OCI-LY7 (cell line): ENCODE measurements around the gene GADD45B. TPM values are rescaled to one million over a fixed set of nuclear protein-coding genes. Genes with fewer than 3 reads are reported as not detected.
A peak's percentile ranks its signal among the peaks of the same experiment; 100 is the strongest.

Experiments used
- BruUV-seq: library from RNA; stranded (reverse); fragments of 400-500 nt; replicated peaks from 2 replicates; lab custom pipeline; 2021; lab: Mats Ljungman, UMichigan
- CTCF ChIA-PET: fragments of 300-600 bp; sonication (Branson Sonifier 250); formaldehyde crosslinking; loops from one replicate; lab custom pipeline; 2022; ENCODE audit warnings: antibody characterized with exemption; ENCODE audit not compliant: unreplicated experiment; lab: Charles Lee
- POLR2A ChIA-PET: fragments of 300-600 bp; sonication (Branson Sonifier 250); formaldehyde crosslinking; loops from one replicate; lab custom pipeline; 2022; ENCODE audit warnings: antibody characterized with exemption; lab: Charles Lee
- DNase-seq: peaks from one replicate; pipeline ENCODE4 v3.0.0-alpha.2; 2015; ENCODE audit warnings: low spot score
- H2AFZ ChIP-seq: fragments of 200-600 bp; sonication (generic), shearing (Covaris generic); 2 replicates; pipeline ENCODE4 v1.6.1; 2014; ENCODE audit warnings: mild to moderate bottlenecking, antibody characterized with exemption, low read length, moderate library complexity
- H3K27ac ChIP-seq: fragments of 200-600 bp; sonication (generic); 2 replicates; pipeline ENCODE4 v1.5.1; 2014; ENCODE audit warnings: mixed run types, low read depth, mild to moderate bottlenecking, moderate library complexity, low read length, inconsistent platforms; ENCODE audit not compliant: poor library complexity, severe bottlenecking
- H3K36me3 ChIP-seq: fragments of 200-600 bp; sonication (generic); 2 replicates; pipeline ENCODE4 v1.6.1; 2014; ENCODE audit warnings: mild to moderate bottlenecking, antibody characterized with exemption, low read length, moderate library complexity, mixed read lengths; ENCODE audit not compliant: insufficient read depth
- H3K4me1 ChIP-seq: fragments of 200-600 bp; sonication (generic); 2 replicates; pipeline ENCODE4 v1.5.1; 2014; ENCODE audit warnings: mild to moderate bottlenecking, low read length; ENCODE audit not compliant: insufficient read depth, poor library complexity, severe bottlenecking
- H3K4me2 ChIP-seq: fragments of 200-600 bp; sonication (generic); 2 replicates; pipeline ENCODE4 v1.6.1; 2014; ENCODE audit warnings: mild to moderate bottlenecking, low read length
- H3K4me3 ChIP-seq: fragments of 200-600 bp; sonication (generic); 2 replicates; pipeline ENCODE4 v1.5.1; 2014; ENCODE audit warnings: mild to moderate bottlenecking, low read depth, low read length; ENCODE audit not compliant: poor library complexity, severe bottlenecking
- H3K79me2 ChIP-seq: fragments of 200-600 bp; sonication (generic); 2 replicates; pipeline ENCODE4 v1.6.1; 2016; ENCODE audit warnings: low read depth, mild to moderate bottlenecking, low read length, moderate library complexity, mixed read lengths; ENCODE audit not compliant: insufficient read depth
- H3K9me2 ChIP-seq: fragments of 200-600 bp; sonication (generic); 2 replicates; pipeline ENCODE4 v1.6.1; 2016; ENCODE audit warnings: mild to moderate bottlenecking, low read length, mixed read lengths; ENCODE audit not compliant: insufficient read depth
- H3K9me3 ChIP-seq: fragments of 200-600 bp; sonication (generic); 2 replicates; pipeline ENCODE4 v1.6.1; 2014; ENCODE audit warnings: mild to moderate bottlenecking, mixed run types, low read length, mixed read lengths
- H4K20me1 ChIP-seq: fragments of 200-600 bp; sonication (generic); 2 replicates; pipeline ENCODE4 v1.6.1; 2014; ENCODE audit warnings: mild to moderate bottlenecking, antibody characterized with exemption, low read length, moderate library complexity, mixed read lengths; ENCODE audit not compliant: insufficient read depth
- EZH2phosphoT487 ChIP-seq: fragments of 200-600 bp; sonication (generic); IDR thresholded peaks from 2 replicates; pipeline ENCODE4 v1.6.1; 2018; ENCODE audit warnings: low read depth, borderline replicate concordance, mild to moderate bottlenecking, mixed run types, antibody characterized with exemption, low read length, moderate library complexity, mixed read lengths
- intact Hi-C: fragments of 100-400 bp; cut with micrococcal nuclease; formaldehyde crosslinking; loops from one replicate; pipeline ENCODE4 v1.10.0; 2022; ENCODE audit not compliant: unreplicated experiment
- total RNA-seq, 2 experiments: library from RNA; depleted of rRNA in 1 of 2; stranded (reverse); fragments of >200 nt in 1 of 2; shearing (Covaris generic) in 1 of 2; gene quantifications; 2 replicates each; pipeline ENCODE4 v1.2.3, GENCODE V29; 2014 to 2022
- TF ChIP-seq, protein P1 (sequence below): fragments of 200-600 bp; sonication (generic); conservative IDR thresholded peaks from 2 replicates; pipeline ENCODE4 v1.5.1; 2014; ENCODE audit warnings: mild to moderate bottlenecking, antibody characterized with exemption, low read length, moderate library complexity, mixed read lengths

The GADD45B gene
- total RNA-seq, 2 experiments from 2014 or later = 40.5 to 98.4 TPM

DNA sequence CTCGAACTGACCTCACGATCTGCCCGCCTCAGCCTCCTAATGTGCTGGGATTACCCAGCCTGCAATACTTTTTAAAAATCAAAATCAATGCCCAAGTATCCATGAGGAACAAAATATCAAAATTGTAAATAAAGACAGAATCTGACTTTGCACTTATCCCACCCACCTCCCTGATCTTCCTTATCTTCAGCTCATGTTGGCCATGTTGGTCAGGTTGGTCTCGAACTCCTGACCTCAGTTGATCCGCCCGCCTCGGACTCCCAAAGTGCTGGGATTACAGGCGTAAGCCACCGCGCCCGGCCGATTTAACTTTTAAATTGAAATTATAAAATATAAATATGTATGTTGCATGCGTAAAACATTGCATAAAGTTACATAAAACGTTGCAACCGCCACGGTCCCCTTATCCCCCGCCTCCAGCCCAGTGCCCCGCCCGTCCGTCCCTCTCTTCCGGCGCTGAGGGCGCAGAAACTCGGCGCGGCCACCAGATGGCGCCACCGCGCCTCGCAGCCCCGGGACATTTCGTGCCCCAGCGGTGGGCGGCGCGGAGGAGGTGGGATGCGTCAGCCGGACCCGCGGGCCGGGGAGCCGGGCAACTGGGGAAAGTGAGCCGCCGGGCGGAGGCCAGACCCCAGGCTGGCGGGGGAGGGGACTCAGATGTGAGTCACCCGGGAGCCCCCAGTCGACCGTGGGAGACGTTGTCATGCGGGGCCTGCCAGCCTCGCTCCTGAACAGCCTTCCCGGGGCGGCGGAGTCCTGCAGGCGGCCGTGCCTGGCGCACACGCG, 1.5 kb upstream of the GADD45B start:
- peaks cover 35% of the 10 kb centered on the region for H3K4me1 ChIP-seq
- BruUV-seq = no TSS peak
- H3K9me2 ChIP-seq = no peaks in the 10 kb centered on the region
- H3K27ac ChIP-seq = peak overlapping the region; percentile 67
- peak overlapping the region; percentile 88 for H3K4me2 ChIP-seq
- peaks cover 24% of the 10 kb centered on the region for H3K79me2 ChIP-seq
- intact Hi-C loops = loop anchor here (1.0 to 10.0 kb wide), 7 partner anchors 17 to 270 kb away; partner anchors contain the start of genes SLC39A3 and TIMM13
- no peaks in the 10 kb centered on the region for H3K9me3 ChIP-seq
- CTCF ChIA-PET = interaction anchor here (0.9 kb wide), 1 partner anchor 136 kb away, joined by 5 read pairs; no protein-coding TSS in a partner anchor
- peaks cover 17% of the 10 kb centered on the region for H3K36me3 ChIP-seq
- POLR2A ChIA-PET = interaction anchor here (1.0 to 1.6 kb wide), 3 partner anchors 137 to 186 kb away, joined by 3 to 5 read pairs (median 3); no protein-coding TSS in a partner anchor
- H3K4me3 ChIP-seq = peak overlapping the region; percentile 97
- peak; percentile 90 for DNase-seq
- H4K20me1 ChIP-seq = 0 out of 2 replicates have a peak, but pooled peaks cover 4% of the 10 kb centered on the region
- H2AFZ ChIP-seq = peak overlapping the region; percentile 34; the same call in 1 of the 2 replicates
- TF ChIP-seq, protein P1, sequence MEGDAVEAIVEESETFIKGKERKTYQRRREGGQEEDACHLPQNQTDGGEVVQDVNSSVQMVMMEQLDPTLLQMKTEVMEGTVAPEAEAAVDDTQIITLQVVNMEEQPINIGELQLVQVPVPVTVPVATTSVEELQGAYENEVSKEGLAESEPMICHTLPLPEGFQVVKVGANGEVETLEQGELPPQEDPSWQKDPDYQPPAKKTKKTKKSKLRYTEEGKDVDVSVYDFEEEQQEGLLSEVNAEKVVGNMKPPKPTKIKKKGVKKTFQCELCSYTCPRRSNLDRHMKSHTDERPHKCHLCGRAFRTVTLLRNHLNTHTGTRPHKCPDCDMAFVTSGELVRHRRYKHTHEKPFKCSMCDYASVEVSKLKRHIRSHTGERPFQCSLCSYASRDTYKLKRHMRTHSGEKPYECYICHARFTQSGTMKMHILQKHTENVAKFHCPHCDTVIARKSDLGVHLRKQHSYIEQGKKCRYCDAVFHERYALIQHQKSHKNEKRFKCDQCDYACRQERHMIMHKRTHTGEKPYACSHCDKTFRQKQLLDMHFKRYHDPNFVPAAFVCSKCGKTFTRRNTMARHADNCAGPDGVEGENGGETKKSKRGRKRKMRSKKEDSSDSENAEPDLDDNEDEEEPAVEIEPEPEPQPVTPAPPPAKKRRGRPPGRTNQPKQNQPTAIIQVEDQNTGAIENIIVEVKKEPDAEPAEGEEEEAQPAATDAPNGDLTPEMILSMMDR = peak; percentile 91
- TF ChIP-seq EZH2phosphoT487 = no peak

DNA sequence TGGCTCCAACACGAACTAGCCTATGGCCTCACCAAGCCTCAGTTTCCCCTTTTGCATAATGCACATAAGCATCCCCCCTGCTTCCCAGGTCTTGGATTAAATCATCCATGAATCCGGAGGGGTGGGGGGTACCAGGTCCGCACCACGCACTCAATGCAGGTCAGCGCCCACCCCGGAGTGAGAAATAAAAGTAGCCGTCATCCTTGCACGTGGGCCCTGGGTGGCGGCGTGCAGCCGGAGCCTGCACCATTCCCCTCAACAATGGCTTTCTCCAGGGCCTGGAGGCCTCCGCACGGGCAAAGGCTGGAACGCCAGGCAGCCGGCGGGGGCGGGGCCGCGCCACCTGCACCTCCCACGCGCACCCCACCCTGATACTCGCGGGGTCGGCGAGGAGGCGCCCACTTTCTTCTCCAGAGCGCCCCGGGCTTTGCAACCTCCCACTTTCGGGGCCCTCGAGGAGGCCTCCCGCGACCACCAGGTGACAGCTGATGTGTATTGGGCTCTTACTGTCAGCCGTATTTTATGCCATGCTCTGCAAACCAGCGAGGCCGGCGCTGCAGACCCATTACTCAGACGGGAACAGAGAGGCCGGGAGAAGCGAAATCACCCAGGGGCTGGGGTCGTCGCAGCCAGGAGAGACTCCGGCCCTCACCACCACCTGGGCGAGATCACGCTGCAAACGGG, 767 bp upstream of the GADD45B start:
- intact Hi-C loops = loop anchor here (1.0 to 10.0 kb wide), 4 partner anchors 16 to 270 kb away; partner anchors contain the start of genes SLC39A3 and TIMM13
- 0 out of 2 replicates have a peak, but pooled peaks cover 4% of the 10 kb centered on the region for H4K20me1 ChIP-seq
- H3K27ac ChIP-seq = peak overlapping the region; percentile 67
- no TSS peak for BruUV-seq
- peaks cover 17% of the 10 kb centered on the region for H3K36me3 ChIP-seq
- DNase-seq = peak; percentile 76
- peaks cover 37% of the 10 kb centered on the region for H3K4me1 ChIP-seq
- no peak for TF ChIP-seq EZH2phosphoT487
- TF ChIP-seq, protein P1 = no peak
- H3K4me3 ChIP-seq = peak overlapping the region; percentile 97
- peaks cover 28% of the 10 kb centered on the region for H3K79me2 ChIP-seq
- peak overlapping the region; percentile 88 for H3K4me2 ChIP-seq
- ChIA-PET POLR2A (interaction anchor here (0.9 to 3.7 kb wide), 18 partner anchors 9 to 499 kb away, joined by 3 to 72 read pairs (median 4); no protein-coding TSS in a partner anchor), CTCF (interaction anchor here (0.9 to 1.1 kb wide), 3 partner anchors 21 to 136 kb away, joined by 3 to 4 read pairs (median 3); no protein-coding TSS in a partner anchor)
- H3K9me2 ChIP-seq = no peaks in the 10 kb centered on the region
- no peaks in the 10 kb centered on the region for H3K9me3 ChIP-seq
- peak overlapping the region; percentile 34; the same call in 1 of the 2 replicates for H2AFZ ChIP-seq
